H1 (cell line): ENCODE data around the gene GMPPA. TPM values are rescaled to one million over a fixed set of nuclear protein-coding genes. Genes with fewer than 3 reads are reported as not detected.
A peak's percentile ranks its signal among the peaks of the same experiment; 100 is the strongest.

Experiments used
- CTCF ChIA-PET: fragments of 300-600 bp; sonication (Branson Sonifier 250); formaldehyde crosslinking; loops from one replicate; lab custom pipeline; 2021; ENCODE audit not compliant: partially characterized antibody; lab: Charles Lee
- POLR2A ChIA-PET: fragments of 300-600 bp; sonication (Branson Sonifier 250); formaldehyde crosslinking; loops from one replicate; lab custom pipeline; 2021; ENCODE audit warnings: inconsistent platforms; ENCODE audit not compliant: partially characterized antibody; lab: Charles Lee
- DNase-seq, 2 experiments: peaks; one replicate each; pipeline versions ENCODE4 v3.0.0 to v3.0.0-alpha.2; 2010 to 2022; ENCODE audit warnings: low spot score in 2 of 2, low read depth in 1 of 2, mixed read lengths in 1 of 2
- FAIRE-seq: peaks from 2 replicates; lab custom pipeline; 2011; peaks lifted over from hg19 to GRCh38; lab: Jason Lieb, UNC
- H2AFZ ChIP-seq: 2 replicates; pipeline ENCODE4 v1.8.1; 2012; ENCODE audit warnings: low read length, inconsistent platforms
- H2AK5ac ChIP-seq: 2 replicates; pipeline ENCODE4 v1.6.1; 2013; ENCODE audit warnings: low read depth, low read length
- H2BK120ac ChIP-seq: replicated peaks from 2 replicates; pipeline ENCODE3; 2013; ENCODE audit warnings: low read depth, low read length, inconsistent platforms
- H2BK12ac ChIP-seq: 2 replicates; pipeline ENCODE4 v1.6.1; 2013; ENCODE audit warnings: low read depth, low read length
- H2BK15ac ChIP-seq: 2 replicates; pipeline ENCODE4 v1.6.1; 2013; ENCODE audit warnings: low read length
- H2BK20ac ChIP-seq: 2 replicates; pipeline ENCODE4 v1.6.1; 2013; ENCODE audit warnings: low read length
- H2BK5ac ChIP-seq: 2 replicates; pipeline ENCODE4 v1.6.1; 2013; ENCODE audit warnings: low read depth, low read length
- H3K14ac ChIP-seq: 2 replicates; pipeline ENCODE4 v1.6.1; 2013; ENCODE audit warnings: inconsistent platforms; ENCODE audit not compliant: insufficient read length
- H3K18ac ChIP-seq: 2 replicates; pipeline ENCODE4 v1.6.1; 2013; ENCODE audit warnings: low read length; ENCODE audit errors: extremely low read depth
- H3K23ac ChIP-seq: 2 replicates; pipeline ENCODE4 v1.6.1; 2013; ENCODE audit warnings: inconsistent platforms; ENCODE audit not compliant: insufficient read length
- H3K23me2 ChIP-seq: 2 replicates; pipeline ENCODE4 v1.6.1; 2013; ENCODE audit warnings: low read depth, low read length
- H3K27ac ChIP-seq: 2 replicates; pipeline ENCODE4 v1.6.1; 2011; ENCODE audit warnings: low read depth, low read length, inconsistent platforms
- H3K27me3 ChIP-seq, 4 experiments: replicated peaks in 1 of 4; 1 replicate in 1 of 4; 2 replicates in 3 of 4; pipeline versions ENCODE4 v1.6.1 to v1.8.1; 2011 to 2013; ENCODE audit warnings: low read length in 3 of 4, mild to moderate bottlenecking in 3 of 4, inconsistent platforms in 2 of 4, mixed read lengths in 2 of 4, moderate library complexity in 1 of 4; ENCODE audit not compliant: control insufficient read depth in 3 of 4, insufficient read depth in 3 of 4; ENCODE audit errors: extremely low read depth in 1 of 4
- H3K36me3 ChIP-seq, 4 experiments: 2 replicates each; pipeline versions ENCODE4 v1.6.1 to v1.8.1; 2011 to 2013; ENCODE audit warnings: mild to moderate bottlenecking in 4 of 4, low read length in 3 of 4, moderate library complexity in 2 of 4, control low read depth in 1 of 4, inconsistent platforms in 1 of 4; ENCODE audit not compliant: insufficient read depth in 4 of 4, control insufficient read depth in 2 of 4
- H3K4ac ChIP-seq: replicated peaks from 2 replicates; pipeline ENCODE3; 2013; ENCODE audit warnings: low read length, low read depth, mixed read lengths, inconsistent platforms; ENCODE audit not compliant: insufficient read length
- H3K4me1 ChIP-seq, 4 experiments: replicated peaks in 1 of 4; 1 replicate in 1 of 4; 2 replicates in 3 of 4; pipeline versions ENCODE4 v1.6.1 to v1.8.1; 2011 to 2013; ENCODE audit warnings: low read length in 3 of 4, inconsistent platforms in 2 of 4, mixed read lengths in 1 of 4; ENCODE audit not compliant: insufficient read depth in 4 of 4, control insufficient read depth in 3 of 4
- H3K4me2 ChIP-seq, 2 experiments: 2 replicates each; pipeline versions ENCODE4 v1.6.1 to v1.8.1; 2011 to 2013; ENCODE audit warnings: low read depth in 2 of 2, low read length in 2 of 2, control low read depth in 1 of 2, inconsistent platforms in 1 of 2, mild to moderate bottlenecking in 1 of 2; ENCODE audit not compliant: insufficient read depth in 1 of 2
- H3K4me3 ChIP-seq, 4 experiments: fragments of 200-600, 300-600 bp in 1 of 4; sonication (generic), shearing (Covaris generic), sonication (Bioruptor Twin) in 1 of 4; 2 replicates each; pipeline versions ENCODE4 v1.5.1 to v1.8.1; 2011 to 2016; ENCODE audit warnings: low read length in 4 of 4, low read depth in 3 of 4, control low read depth in 2 of 4, inconsistent platforms in 2 of 4, mild to moderate bottlenecking in 2 of 4, mixed read lengths in 1 of 4, moderate library complexity in 1 of 4; ENCODE audit not compliant: insufficient read depth in 2 of 4; ENCODE audit errors: extremely low read depth in 1 of 4
- H3K56ac ChIP-seq: replicated peaks from 2 replicates; pipeline ENCODE3; 2013; ENCODE audit warnings: low read depth, mild to moderate bottlenecking, mixed read lengths, low read length, inconsistent platforms; ENCODE audit not compliant: insufficient read length
- H3K79me1 ChIP-seq: 2 replicates; pipeline ENCODE4 v1.6.1; 2013; ENCODE audit warnings: low read depth, low read length, control low read depth
- H3K79me2 ChIP-seq, 2 experiments: 2 replicates each; pipeline versions ENCODE4 v1.6.1 to v1.8.1; 2012 to 2013; ENCODE audit warnings: low read length in 2 of 2, mild to moderate bottlenecking in 2 of 2, inconsistent platforms in 1 of 2; ENCODE audit not compliant: insufficient read depth in 2 of 2, control insufficient read depth in 1 of 2
- H3K9ac ChIP-seq, 4 experiments: replicated peaks in 1 of 4; 1 replicate in 1 of 4; 2 replicates in 3 of 4; pipeline versions ENCODE4 v1.6.1 to v1.8.1; 2011 to 2013; ENCODE audit warnings: low read depth in 3 of 4, low read length in 3 of 4, control low read depth in 2 of 4, mild to moderate bottlenecking in 2 of 4, moderate library complexity in 2 of 4, inconsistent platforms in 1 of 4; ENCODE audit errors: extremely low read depth in 1 of 4
- H3K9me3 ChIP-seq, 2 experiments: 2 replicates each; pipeline versions ENCODE4 v1.6.1 to v1.8.1; 2012 to 2013; ENCODE audit warnings: mild to moderate bottlenecking in 2 of 2, moderate library complexity in 2 of 2, control low read depth in 1 of 2, inconsistent platforms in 1 of 2, low read depth in 1 of 2, low read length in 1 of 2, mixed read lengths in 1 of 2; ENCODE audit not compliant: insufficient read depth in 2 of 2
- H4K20me1 ChIP-seq, 2 experiments: replicated peaks in 1 of 2; 2 replicates each; pipeline versions ENCODE3 to v1.8.1; 2011 to 2013; ENCODE audit warnings: inconsistent platforms in 2 of 2, low read length in 2 of 2, mild to moderate bottlenecking in 1 of 2; ENCODE audit not compliant: insufficient read depth in 2 of 2, control insufficient read depth in 1 of 2
- H4K5ac ChIP-seq: 2 replicates; pipeline ENCODE4 v1.6.1; 2013; ENCODE audit warnings: low read length, low read depth, mixed read lengths, inconsistent platforms; ENCODE audit not compliant: insufficient read length
- H4K8ac ChIP-seq: 2 replicates; pipeline ENCODE4 v1.8.0; 2013; ENCODE audit warnings: mild to moderate bottlenecking, moderate library complexity, low read length, inconsistent platforms; ENCODE audit not compliant: insufficient read depth; ENCODE audit errors: extremely low read depth
- H4K91ac ChIP-seq: replicated peaks from 2 replicates; pipeline ENCODE3; 2013; ENCODE audit warnings: low read length, mixed read lengths, inconsistent platforms; ENCODE audit not compliant: insufficient read length
- CTBP2 ChIP-seq: IDR thresholded peaks from 2 replicates; pipeline ENCODE4 v1.7.0; 2011; ENCODE audit warnings: borderline replicate concordance, mild to moderate bottlenecking, moderate library complexity, mixed read lengths, low read length; ENCODE audit not compliant: insufficient read depth, insufficient read length
- EZH2 ChIP-seq: fragments of 200-600 bp; sonication (generic); IDR thresholded peaks from 2 replicates; pipeline ENCODE4 v1.7.1; 2012; ENCODE audit warnings: low read depth, mild to moderate bottlenecking, moderate library complexity, low read length, inconsistent platforms; ENCODE audit not compliant: severe bottlenecking
- NANOG ChIP-seq: IDR thresholded peaks from 2 replicates; pipeline ENCODE4 v1.6.1; 2011; ENCODE audit warnings: low read length, low read depth, mild to moderate bottlenecking, inconsistent platforms; ENCODE audit not compliant: insufficient read depth, poor library complexity, severe bottlenecking
- NRF1 ChIP-seq: IDR thresholded peaks from 2 replicates; pipeline ENCODE4 v1.6.1; 2011; ENCODE audit warnings: mild to moderate bottlenecking, low read depth, low read length, improper control_type of control experiment
- RAD21 ChIP-seq, 2 experiments: IDR thresholded peaks in 1 of 2; conservative IDR thresholded peaks in 1 of 2; 2 replicates each; pipeline ENCODE4 v1.6.1; 2011; ENCODE audit warnings: low read depth in 2 of 2, low read length in 2 of 2, improper control_type of control experiment in 1 of 2, inconsistent platforms in 1 of 2, mild to moderate bottlenecking in 1 of 2, moderate library complexity in 1 of 2
- SIX5 ChIP-seq: IDR thresholded peaks from 2 replicates; pipeline ENCODE4 v1.6.1; 2011; ENCODE audit warnings: mild to moderate bottlenecking, low read depth, low read length
- WGBS, 2 experiments: shearing (Covaris generic) in 1 of 2; methylation state at CpG; one replicate each; pipeline versions ENCODE4 v1.1.6 to v1.1.7; 2013 to 2015; ENCODE audit warnings: low lambda C conversion rate in 2 of 2, mixed read lengths in 2 of 2, inconsistent platforms in 1 of 2, low coverage in 1 of 2, missing lambda C conversion rate in 1 of 2; ENCODE audit not compliant: insufficient replicate concordance in 2 of 2, insufficient coverage in 1 of 2, insufficient read length in 1 of 2; ENCODE audit errors: extremely low coverage in 1 of 2, missing lambda C conversion rate in 1 of 2; 5-methylcytosine and 5-hydroxymethylcytosine counted together
- polyA plus RNA-seq, 7 experiments: library from polyadenylated mRNA; depleted of rRNA in 3 of 7; stranded (reverse) in 5 of 7; unstranded in 2 of 7; fragments of >200 nt in 5 of 7; fragments of 200-250 nt in 2 of 7; gene quantifications; 1 replicate in 5 of 7; 2 replicates in 1 of 7; 4 replicates in 1 of 7; pipeline versions ENCODE4 v1.2.1 to v1.2.3, GENCODE V29; 2011 to 2013; ENCODE audit warnings: missing spikeins in 2 of 7, mixed read lengths in 2 of 7
- total RNA-seq: library from RNA; stranded (reverse); fragmentation: NEBNext Ultra II Directional; extraction: Animal tissue kit (Norgen Biotek cat#: 25700); gene quantifications from 2 replicates; pipeline ENCODE4 v1.2.1, GENCODE V29; 2021
- TF ChIP-seq, protein P1 (sequence below), 3 experiments: IDR thresholded peaks; 1 replicate in 2 of 3; 2 replicates in 1 of 3; pipeline versions ENCODE4 v1.5.1 to v1.6.1; 2011; ENCODE audit warnings: low read length in 3 of 3, mild to moderate bottlenecking in 3 of 3, inconsistent platforms in 2 of 3, low read depth in 1 of 3, moderate library complexity in 1 of 3; ENCODE audit not compliant: insufficient read depth in 1 of 3; ENCODE audit errors: control extremely low read depth in 1 of 3

The GMPPA gene
- total and polyA plus RNA-seq, 2 of the 8 experiments (the other 6 are each of a cell fraction or from before 2014, with no cell fraction given) = 34.3 to 98.8 TPM

DNA sequence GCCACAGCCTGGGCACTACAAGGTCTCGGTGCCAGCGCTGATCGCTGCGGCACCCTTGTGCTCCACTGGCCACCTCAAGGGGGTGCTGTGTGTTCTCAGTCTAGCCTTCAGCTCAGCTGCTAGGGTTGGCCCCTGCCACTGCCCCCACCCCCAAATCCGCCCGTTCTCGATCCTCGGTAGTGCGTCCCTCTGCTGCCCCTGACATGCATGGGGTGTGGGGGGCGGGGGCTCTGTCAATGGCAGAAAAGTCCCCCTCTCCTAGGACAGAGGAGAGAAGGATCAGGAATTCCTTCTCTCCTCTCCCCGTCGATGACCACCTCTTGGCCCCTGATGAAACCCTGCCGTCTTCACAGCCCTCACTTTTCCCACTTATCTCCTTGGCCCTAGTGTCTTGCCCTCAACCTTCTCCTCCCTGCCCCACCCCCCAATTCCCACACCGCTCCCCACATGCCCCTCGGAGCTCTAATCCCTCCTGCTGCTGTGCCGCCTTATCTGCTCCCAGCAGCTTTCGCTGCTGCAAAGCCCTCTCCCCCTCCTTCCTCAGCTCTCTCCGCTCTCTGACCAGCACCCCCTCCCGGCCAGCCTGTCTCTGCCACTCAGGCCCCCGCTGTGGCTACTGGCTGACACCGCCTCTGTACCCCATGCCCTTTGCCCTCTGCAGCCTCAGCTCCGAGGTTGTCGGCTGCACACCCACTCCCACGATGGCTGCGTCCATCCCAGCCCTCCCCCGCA, 11.3 kb downstream of the GMPPA start:
- CTCF ChIA-PET = interaction anchor here (0.7 to 113.1 kb wide), 19 partner anchors 15 to 1608 kb away, joined by 3 to 7248 read pairs (median 4); partner anchors contain the start of genes DES, DNPEP, GMPPA and SPEG
- FAIRE-seq = peak; percentile 24
- 0 out of 2 replicates have a peak overlapping the region, but pooled peaks have one; percentile 86 for H2BK20ac ChIP-seq
- TF ChIP-seq CTBP2 (no peak), NANOG (peak; percentile 48), RAD21 (IDR thresholded peaks at IDR 0.05 in 1 of 2, conservative IDR thresholded peaks at IDR 0.05 in 1 of 2; ENCODE audit: low read depth in 2 of 2, low read length in 2 of 2) (peak; percentile 38 to 57; a peak in 3 of 4 replicates), NRF1 (no peak), SIX5 (no peak), EZH2 (peak; percentile 22)
- TF ChIP-seq, protein P1, sequence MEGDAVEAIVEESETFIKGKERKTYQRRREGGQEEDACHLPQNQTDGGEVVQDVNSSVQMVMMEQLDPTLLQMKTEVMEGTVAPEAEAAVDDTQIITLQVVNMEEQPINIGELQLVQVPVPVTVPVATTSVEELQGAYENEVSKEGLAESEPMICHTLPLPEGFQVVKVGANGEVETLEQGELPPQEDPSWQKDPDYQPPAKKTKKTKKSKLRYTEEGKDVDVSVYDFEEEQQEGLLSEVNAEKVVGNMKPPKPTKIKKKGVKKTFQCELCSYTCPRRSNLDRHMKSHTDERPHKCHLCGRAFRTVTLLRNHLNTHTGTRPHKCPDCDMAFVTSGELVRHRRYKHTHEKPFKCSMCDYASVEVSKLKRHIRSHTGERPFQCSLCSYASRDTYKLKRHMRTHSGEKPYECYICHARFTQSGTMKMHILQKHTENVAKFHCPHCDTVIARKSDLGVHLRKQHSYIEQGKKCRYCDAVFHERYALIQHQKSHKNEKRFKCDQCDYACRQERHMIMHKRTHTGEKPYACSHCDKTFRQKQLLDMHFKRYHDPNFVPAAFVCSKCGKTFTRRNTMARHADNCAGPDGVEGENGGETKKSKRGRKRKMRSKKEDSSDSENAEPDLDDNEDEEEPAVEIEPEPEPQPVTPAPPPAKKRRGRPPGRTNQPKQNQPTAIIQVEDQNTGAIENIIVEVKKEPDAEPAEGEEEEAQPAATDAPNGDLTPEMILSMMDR (IDR thresholded peaks at IDR 0.05; ENCODE audit: control extremely low read depth in 1 of 3, insufficient read depth in 1 of 3, low read depth in 1 of 3, low read length in 3 of 3) = peak in 2 of 3 experiments; percentile 70 to 89; a peak in 3 of 4 replicates

More for the DNA sequence above, 11.3 kb downstream of the GMPPA start:
- Histone ChIP-seq H4K5ac (no peak overlapping the region), H2BK120ac (no peak overlapping the region), H3K4ac (no peak overlapping the region), H2BK5ac (peak overlapping the region; percentile 85; the same call in 1 of the 2 replicates), H3K9me3 (no peaks in the 10 kb centered on the region), H3K27me3 (peaks cover 2 to 37% (median 34%) of the 10 kb centered on the region in 4 experiments), H3K79me2 (no peaks in the 10 kb centered on the region), H2BK12ac (peak overlapping the region; percentile 84; the same call in 1 of the 2 replicates), H3K36me3 (no peaks in the 10 kb centered on the region), H3K4me1 (peaks cover 7 to 76% (median 65%) of the 10 kb centered on the region in 4 experiments), H3K4me2 (peak overlapping the region; percentile 40 to 97), H3K14ac (no peak overlapping the region), H4K8ac (no peak overlapping the region), H3K4me3 (peak overlapping the region; percentile 27 to 56 (median 50); a peak in 7 of 8 replicates), H3K18ac (peak overlapping the region; percentile 48), H3K27ac (no peak overlapping the region), H4K20me1 (peaks cover 0 to 2% of the 10 kb centered on the region in 2 experiments), H3K23me2 (peaks cover 6% of the 10 kb centered on the region), H3K56ac (no peak overlapping the region), H3K9ac (no peak overlapping the region), H2BK15ac (no peak overlapping the region), H4K91ac (peak overlapping the region; percentile 87), H3K23ac (no peak overlapping the region), H3K79me1 (no peaks in the 10 kb centered on the region), H2AFZ (no peak overlapping the region), H2AK5ac (no peak overlapping the region)
- DNase-seq = peak in 1 of 2 experiments; percentile 91
- POLR2A ChIA-PET = interaction anchor here (0.6 to 11.0 kb wide), 7 partner anchors 10 to 188 kb away, joined by 3 to 216 read pairs (median 4); partner anchors contain the start of gene GMPPA
- WGBS, 2 experiments = 3% methylated on average over 21 of the region's 26 CpGs; no CpG with 5 or more reads in 1 of the 2 experiments
